HUES48 (cell line): ENCODE measurements around the gene IRF7.

Source experiments
- H3K27ac ChIP-seq: one replicate; pipeline ENCODE4 v1.7.0; 2013; ENCODE audit warnings: low read depth, low read length, inconsistent platforms
- H3K27me3 ChIP-seq: 2 replicates; pipeline ENCODE4 v1.6.1; 2013; ENCODE audit warnings: mild to moderate bottlenecking, low read length; ENCODE audit not compliant: control insufficient read depth, insufficient read depth
- H3K36me3 ChIP-seq: 2 replicates; pipeline ENCODE4 v1.6.1; 2013; ENCODE audit warnings: low read length; ENCODE audit not compliant: control insufficient read depth, insufficient read depth
- H3K4me1 ChIP-seq: 2 replicates; pipeline ENCODE4 v1.6.1; 2013; ENCODE audit warnings: mild to moderate bottlenecking, low read length; ENCODE audit not compliant: control insufficient read depth, insufficient read depth
- H3K4me3 ChIP-seq: 2 replicates; pipeline ENCODE4 v1.5.1; 2013; ENCODE audit warnings: mild to moderate bottlenecking, low read depth, low read length
- H3K9ac ChIP-seq: 2 replicates; pipeline ENCODE4 v1.6.1; 2013; ENCODE audit warnings: mild to moderate bottlenecking, low read depth, low read length, moderate library complexity
- H3K9me3 ChIP-seq: 2 replicates; pipeline ENCODE4 v1.6.1; 2013; ENCODE audit warnings: low read length; ENCODE audit not compliant: control insufficient read depth, insufficient read depth

IRF7 gene

GRCh38 chr11:611001-611996 lies 4.5 kb downstream of the IRF7 start:
- Histone ChIP-seq H3K9me3 (no peaks in the 10 kb centered on the region), H3K27ac (peak overlapping the region; percentile 5), H3K4me1 (no peaks in the 10 kb centered on the region), H3K36me3 (peaks cover 75% of the 10 kb centered on the region), H3K9ac (no peak overlapping the region), H3K4me3 (no peak overlapping the region), H3K27me3 (no peaks in the 10 kb centered on the region)

- Histone ChIP-seq H3K36me3 (peaks cover 85% of the 10 kb centered on the region), H3K27me3 (no peaks in the 10 kb centered on the region), H3K9ac (no peak overlapping the region), H3K9me3 (no peaks in the 10 kb centered on the region), H3K4me1 (no peaks in the 10 kb centered on the region), H3K4me3 (no peak overlapping the region), H3K27ac (no peak overlapping the region)
Observed at GRCh38 chr11:610146-610801, 5.5 kb downstream of the IRF7 start.

- no peaks in the 10 kb centered on the region for H3K27me3 ChIP-seq
- H3K9me3 ChIP-seq, result no peaks in the 10 kb centered on the region
- peaks cover 91% of the 10 kb centered on the region for H3K36me3 ChIP-seq
- no peak overlapping the region for H3K27ac ChIP-seq
- no peaks in the 10 kb centered on the region for H3K4me1 ChIP-seq
- H3K4me3 ChIP-seq, result no peak overlapping the region
- H3K9ac ChIP-seq, result no peak overlapping the region
Observed at GRCh38 chr11:609341-609811, 6.4 kb downstream of the IRF7 start.

- Histone ChIP-seq H3K36me3 (peaks cover 95% of the 10 kb centered on the region), H3K27ac (no peak overlapping the region), H3K9ac (no peak overlapping the region), H3K4me1 (no peaks in the 10 kb centered on the region), H3K9me3 (no peaks in the 10 kb centered on the region), H3K4me3 (no peak overlapping the region), H3K27me3 (no peaks in the 10 kb centered on the region)
Observed at GRCh38 chr11:608791-609251, 6.9 kb downstream of the IRF7 start.

GRCh38 chr11:607971-608659 lies 7.6 kb downstream of the IRF7 start:
- Histone ChIP-seq H3K36me3 (peaks cover 100% of the 10 kb centered on the region), H3K4me1 (no peaks in the 10 kb centered on the region), H3K4me3 (no peak overlapping the region), H3K27ac (no peak overlapping the region), H3K9me3 (no peaks in the 10 kb centered on the region), H3K27me3 (no peaks in the 10 kb centered on the region), H3K9ac (no peak overlapping the region)

- no peaks in the 10 kb centered on the region for H3K9me3 ChIP-seq
- H3K36me3 ChIP-seq, result peaks cover 98% of the 10 kb centered on the region
- H3K9ac ChIP-seq, result no peak overlapping the region
- H3K4me1 ChIP-seq, result no peaks in the 10 kb centered on the region
- no peak overlapping the region for H3K4me3 ChIP-seq
- H3K27me3 ChIP-seq, result no peaks in the 10 kb centered on the region
- no peak overlapping the region for H3K27ac ChIP-seq
Observed at GRCh38 chr11:607020-607780, 8.6 kb downstream of the IRF7 start.

- Histone ChIP-seq H3K36me3 (peaks cover 98% of the 10 kb centered on the region), H3K9me3 (no peaks in the 10 kb centered on the region), H3K27ac (no peak overlapping the region)
Observed at GRCh38 chr11:606245-606644, 9.5 kb downstream of the IRF7 start.

GRCh38 chr11:605286-606129 lies 10.2 kb downstream of the IRF7 start:
- Histone ChIP-seq H3K9me3 (no peaks in the 10 kb centered on the region), H3K27me3 (no peaks in the 10 kb centered on the region), H3K4me3 (no peak overlapping the region), H3K9ac (no peak overlapping the region), H3K4me1 (no peaks in the 10 kb centered on the region), H3K36me3 (peaks cover 95% of the 10 kb centered on the region), H3K27ac (no peak overlapping the region)

More at GRCh38 chr11:606245-606644, 9.5 kb downstream of the IRF7 start:
- Histone ChIP-seq H3K9ac (no peak overlapping the region), H3K27me3 (no peaks in the 10 kb centered on the region), H3K4me3 (no peak overlapping the region), H3K4me1 (no peaks in the 10 kb centered on the region)

GRCh38 chr11:603154-603553 lies 12.6 kb downstream of the IRF7 start:
- H3K4me3 ChIP-seq, result no peak overlapping the region
- no peaks in the 10 kb centered on the region for H3K27me3 ChIP-seq
- no peak overlapping the region for H3K27ac ChIP-seq
- no peaks in the 10 kb centered on the region for H3K4me1 ChIP-seq
- H3K9ac ChIP-seq, result no peak overlapping the region
- no peaks in the 10 kb centered on the region for H3K9me3 ChIP-seq
- peaks cover 92% of the 10 kb centered on the region for H3K36me3 ChIP-seq
